Limb (tissue), 2 donors: ENCODE measurements around the gene MAP2.
"Not testable (repeated sequence)": the region's sequence is repeated elsewhere in the genome, so short reads cannot be mapped to it uniquely, and the experiment has no call there.

Experiments
- DNase-seq, 2 donors: peaks; one replicate each; pipeline ENCODE4 v3.0.0-alpha.2; 2016; ENCODE audit errors: extremely low spot score in 2 of 2

Gene MAP2

GRCh38 chr2:209591021-209591420 is 167.2 kb downstream of the MAP2 start:
- no peak for DNase-seq

DNA sequence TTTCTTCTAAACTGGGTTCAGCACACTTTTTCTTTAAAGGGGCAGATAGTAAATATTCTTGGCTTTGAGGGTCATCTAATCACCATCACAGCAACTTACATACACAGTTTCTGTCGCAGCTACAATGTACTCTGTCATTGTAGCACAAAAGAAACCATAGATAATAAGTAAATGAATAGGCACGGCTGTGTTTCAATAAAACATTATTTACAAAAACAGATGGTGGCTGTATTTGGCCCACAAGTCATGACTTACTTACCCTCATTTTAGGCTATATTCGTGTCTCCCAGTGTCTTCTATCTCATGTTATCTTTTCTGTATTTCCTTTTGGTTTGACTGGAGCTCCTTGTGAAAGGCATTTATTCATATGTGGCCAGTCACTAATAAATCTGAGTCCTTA is 168.3 kb downstream of the MAP2 start:
- no peak for DNase-seq

- no peak for DNase-seq
These were observed 170.1 kb downstream of the MAP2 start for GRCh38 chr2:209593930-209594329.

DNA sequence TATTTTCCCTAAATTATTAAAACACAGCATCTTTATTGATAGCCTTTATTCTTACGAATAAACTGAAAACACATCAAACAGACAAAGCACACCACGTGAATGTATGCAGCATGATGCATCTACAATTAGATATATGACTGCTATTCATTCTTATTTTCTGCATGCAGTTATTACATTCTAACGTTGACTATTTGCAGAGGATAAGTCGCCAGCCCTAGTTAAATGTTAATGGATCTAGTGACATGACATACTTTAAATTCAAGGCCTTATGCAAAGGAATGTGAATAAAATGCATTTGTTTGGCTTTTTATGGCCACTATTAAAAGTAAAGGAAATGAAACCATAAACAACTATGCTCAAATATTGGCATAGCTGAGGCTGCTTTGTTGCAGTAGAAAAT is 172.4 kb downstream of the MAP2 start:
- DNase-seq: no peak

- not testable (repeated sequence) for DNase-seq
These were observed 174.4 kb downstream of the MAP2 start for GRCh38 chr2:209598227-209598626.

- DNase-seq: no peak
These were observed 176.7 kb downstream of the MAP2 start for GRCh38 chr2:209600341-209601171.

GRCh38 chr2:209601497-209601896 is 177.7 kb downstream of the MAP2 start:
- no peak for DNase-seq

DNA sequence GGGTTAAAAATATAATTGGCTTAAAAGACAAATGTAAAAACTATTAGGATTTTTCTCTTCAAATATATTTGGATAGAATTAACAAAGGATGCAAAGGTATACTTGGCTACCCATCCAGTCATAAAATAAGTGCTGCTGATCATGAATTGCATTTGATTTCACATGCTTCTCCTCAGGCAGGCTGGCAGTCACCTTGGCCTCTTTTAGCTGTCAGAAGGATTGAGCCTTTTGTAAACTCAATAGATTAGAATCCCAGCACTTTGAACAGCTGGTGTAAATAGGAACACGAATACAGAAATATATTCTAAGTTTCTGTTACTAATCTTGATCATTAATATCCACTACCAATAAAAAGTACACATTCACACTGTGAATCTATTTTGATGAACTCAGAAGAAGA is 178.4 kb downstream of the MAP2 start:
- DNase-seq: no peak

DNA sequence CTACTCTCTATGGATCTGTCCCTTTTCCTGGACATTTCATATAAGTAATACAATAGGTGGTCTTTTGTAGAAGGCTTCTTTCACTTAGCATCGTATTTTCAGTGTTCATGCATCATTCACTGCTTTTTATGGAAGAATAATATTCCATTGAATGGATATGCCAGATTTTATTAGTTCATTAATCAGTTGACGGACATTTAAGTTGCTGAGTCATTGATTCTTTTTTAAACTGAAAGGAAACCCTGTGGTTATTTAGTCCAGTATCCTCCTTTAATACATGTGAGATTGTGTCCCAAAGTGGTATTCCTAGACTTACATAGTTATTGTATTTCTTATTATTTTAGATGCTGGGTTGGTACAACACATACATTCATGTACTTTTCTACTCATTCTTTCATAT is 185.7 kb downstream of the MAP2 start:
- DNase-seq: no peak

DNA sequence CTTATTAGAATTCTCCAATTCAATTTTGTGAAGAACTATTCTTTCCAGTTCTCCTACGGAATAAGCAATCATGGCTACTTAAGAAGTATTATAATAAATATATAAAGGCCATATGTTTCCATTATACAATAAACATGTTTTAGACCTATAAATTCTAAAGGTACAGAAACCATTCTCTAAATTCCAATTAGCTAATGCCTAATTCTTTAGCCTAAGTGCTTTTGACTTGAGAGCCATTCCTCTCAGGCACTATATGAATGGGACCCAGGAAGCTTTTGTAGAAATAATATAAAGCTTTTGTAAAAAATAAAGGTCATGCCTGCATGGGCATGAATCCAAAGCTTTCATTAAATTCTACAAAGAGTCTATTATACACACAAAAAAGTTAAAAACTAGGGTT is 186.8 kb downstream of the MAP2 start:
- no peak for DNase-seq

DNA sequence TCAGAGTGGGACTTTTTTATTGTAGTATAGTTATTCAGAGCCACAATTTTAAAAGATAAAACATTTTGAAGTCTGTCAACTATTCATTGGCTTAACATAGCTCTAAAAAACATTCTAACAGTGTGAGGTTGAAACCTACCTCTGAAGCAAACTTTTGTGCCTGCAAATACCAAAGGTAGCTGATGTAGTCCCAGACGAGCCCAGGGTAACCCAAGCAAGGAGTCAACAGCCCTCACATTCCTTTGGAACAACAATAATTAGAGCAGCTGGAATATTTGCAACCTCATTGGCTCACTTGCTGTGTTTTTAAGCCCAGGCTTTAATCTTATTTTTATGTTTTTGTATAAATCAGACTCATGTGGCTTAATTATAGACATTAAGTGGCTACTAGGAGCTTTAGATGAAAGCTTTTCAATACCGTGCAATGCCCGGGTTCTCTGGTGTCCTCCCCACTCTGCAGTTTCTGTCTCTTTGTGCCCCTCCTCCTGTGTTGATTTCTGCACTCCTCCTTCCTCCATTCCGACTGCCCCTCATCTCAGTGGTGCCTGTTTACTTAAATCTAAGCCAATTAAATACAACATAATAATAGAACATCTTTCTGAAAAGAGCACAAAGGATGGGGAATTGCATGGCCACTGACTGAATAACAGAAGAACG is 189.9 kb downstream of the MAP2 start:
- no peak for DNase-seq

DNA sequence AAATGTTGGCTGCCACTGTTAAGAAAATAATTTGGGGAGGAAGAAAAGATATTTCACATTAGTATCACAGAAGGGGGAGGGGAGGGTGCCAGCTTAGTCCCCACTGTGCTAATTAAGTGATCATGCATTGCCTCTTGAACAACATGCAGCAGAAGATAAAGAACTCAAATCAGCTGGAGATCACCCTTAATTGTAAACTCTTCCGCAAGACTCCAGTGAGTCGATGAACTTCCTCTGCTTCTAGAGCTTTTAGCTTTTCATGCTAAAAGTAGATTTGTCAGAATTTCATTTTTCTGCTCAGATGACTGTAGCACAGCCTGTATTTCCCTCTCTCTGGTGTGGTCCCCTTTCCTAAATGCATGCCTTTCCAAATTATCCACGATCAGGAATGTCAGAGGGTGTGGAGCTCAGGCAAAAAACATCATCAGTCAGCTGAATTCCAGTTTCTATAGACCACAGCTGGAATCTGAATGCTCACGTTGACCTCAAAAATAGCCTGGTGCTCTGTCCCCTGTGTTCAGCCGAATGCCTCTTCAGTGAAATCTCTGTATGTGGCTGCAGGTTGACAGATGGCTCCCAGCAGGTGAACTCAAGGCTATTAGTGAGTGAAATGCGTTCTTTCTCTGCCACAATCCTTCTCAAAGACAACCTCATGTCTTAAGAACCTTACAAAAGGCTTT is 191.0 kb downstream of the MAP2 start:
- no peak for DNase-seq

DNA sequence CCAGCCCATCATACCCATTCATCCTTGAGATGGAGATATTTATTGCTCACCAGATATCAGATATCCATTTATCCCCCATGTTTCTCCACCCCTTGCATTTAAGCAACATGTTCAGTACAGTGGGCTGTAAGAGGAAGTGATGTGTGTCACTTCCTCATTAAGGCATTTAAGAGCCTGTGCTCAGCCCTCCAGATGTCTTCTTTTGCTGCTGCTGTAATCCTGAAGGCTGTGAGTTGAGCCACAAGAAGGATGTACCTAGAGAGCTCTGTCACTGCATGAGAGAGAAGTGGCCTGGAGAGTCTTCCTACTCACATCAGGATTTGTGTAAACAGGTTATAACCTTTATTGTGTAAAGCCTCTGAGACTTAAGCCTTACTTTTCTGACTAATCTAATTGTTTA is 195.9 kb downstream of the MAP2 start:
- DNase-seq: no peak

DNA sequence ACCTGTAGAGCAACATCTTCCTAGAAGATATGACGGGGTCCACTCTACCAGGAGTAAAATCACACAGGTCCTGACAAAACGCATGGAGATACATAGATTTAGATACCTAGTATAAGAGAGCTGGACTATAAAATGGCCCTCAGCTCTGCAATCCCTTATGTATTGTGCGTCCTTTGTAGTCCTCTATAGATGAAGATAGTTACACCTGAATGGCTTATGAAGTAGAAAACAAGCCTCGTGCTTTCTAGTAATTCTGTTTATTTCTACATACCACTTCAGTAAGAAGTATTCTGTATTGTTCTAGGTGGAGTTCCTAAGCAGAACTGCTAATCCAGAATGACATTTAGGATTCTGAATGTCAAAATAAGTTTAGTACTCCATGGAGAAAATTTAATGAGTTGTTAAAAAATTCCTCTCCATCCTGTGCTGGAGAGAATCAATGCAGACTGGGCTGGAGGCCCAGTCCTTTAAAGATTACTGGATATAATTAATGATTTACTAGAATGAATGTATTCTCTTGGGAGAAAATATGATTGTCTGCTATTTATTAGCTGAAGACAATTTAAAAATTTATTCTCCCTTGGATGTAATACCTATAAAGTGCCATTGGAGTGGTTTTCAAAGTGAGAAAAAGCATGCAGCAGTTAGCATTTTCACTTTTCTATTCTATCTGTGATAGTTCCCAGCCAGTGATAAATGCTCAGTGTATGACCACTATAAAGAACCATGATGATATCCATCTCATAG is 200.5 kb downstream of the MAP2 start:
- DNase-seq: no peak

DNA sequence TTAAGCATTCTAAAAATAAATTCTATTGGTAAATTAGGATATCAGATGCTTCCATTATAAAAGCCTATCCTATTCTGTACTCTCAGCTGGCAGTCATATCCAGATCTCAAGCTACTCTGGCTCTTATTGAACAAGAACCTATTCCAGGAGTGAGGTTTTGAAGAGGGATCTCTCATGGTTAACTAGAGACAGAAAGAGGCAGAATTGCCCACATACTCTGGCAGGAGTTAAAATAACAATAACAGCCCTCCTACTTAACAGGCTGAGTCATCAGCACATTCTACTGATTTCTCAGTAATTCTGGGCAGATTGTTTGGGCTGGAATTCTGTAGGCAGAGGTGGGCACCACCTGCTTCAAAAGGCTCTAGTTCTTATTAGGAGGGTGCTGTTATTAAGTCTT is 205.8 kb downstream of the MAP2 start:
- no peak for DNase-seq

DNA sequence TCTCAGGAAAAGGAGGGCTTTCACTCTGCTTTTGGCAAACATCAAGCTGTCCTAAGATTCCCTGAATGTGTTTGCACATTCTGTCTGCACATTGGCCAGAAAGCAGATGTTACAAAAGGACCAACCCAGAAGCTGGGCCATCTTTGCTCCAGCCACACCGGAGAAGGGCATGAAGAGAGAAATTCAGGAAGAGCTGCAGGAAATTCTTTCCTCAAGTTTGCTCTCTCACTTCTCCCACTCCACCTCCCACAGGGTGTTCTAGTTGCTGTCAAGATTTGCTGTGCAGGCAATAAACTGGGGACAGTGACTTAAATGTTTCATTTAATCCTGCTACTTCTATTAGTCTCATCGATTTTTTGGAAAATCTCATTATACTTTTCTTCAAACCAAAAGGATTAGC is 210.1 kb downstream of the MAP2 start:
- no peak for DNase-seq

GRCh38 chr2:209636076-209636475 is 212.2 kb downstream of the MAP2 start:
- DNase-seq: no peak

DNA sequence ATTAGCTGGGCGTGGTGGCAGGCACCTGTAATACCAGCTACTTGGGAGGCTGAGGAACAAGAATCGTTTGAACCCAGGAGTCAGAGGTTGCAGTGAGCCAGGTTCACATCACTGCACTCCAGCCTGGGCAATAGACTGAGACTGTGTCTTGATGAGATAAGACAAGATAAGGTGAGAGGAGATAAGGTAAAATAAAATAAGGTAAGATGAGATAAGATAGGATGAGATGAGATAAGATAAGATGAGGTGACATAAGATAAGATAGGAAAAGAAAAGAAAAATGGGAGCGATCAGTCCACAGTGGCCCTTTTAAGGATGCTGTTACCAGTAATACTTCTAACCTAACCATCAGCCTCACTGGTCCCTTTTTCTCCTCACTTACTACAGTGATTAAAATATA is 213.4 kb downstream of the MAP2 start:
- no peak for DNase-seq

DNA sequence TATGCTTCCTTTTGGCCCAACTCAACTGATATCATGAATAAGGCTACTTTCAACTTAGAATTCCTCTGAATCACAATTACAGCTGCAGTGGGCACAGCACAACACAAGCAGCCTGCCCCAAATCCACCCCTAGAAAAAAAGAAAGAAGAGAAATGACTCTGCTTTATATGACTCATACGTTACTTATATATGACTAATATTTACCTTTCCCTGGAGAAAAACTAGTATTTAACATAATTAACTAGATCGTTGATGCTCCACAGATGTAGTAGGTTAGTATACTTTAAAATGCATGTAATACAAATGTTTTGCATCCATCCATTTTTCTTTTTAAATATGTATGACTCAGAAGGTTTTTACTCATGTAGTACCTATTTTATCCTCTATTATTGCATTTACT is 214.5 kb downstream of the MAP2 start:
- DNase-seq: no peak

DNA sequence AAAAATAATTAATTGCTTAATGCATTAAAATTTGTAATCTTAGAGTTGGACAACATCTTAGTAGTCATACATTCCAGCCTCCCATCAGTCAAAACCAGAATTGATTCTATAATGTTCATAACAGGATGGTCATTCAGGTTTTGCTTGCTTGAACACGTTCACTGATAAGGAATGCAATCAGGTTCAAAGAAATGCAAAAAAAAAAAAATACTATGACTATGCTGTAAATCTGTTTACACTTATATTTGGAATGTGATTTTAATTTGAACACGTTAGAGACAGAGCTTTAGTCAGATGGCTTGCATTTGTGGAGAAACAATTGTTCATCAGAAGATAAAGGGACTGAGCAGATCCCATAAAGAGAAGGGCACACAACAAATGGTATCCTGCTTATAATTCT is 216.5 kb downstream of the MAP2 start:
- DNase-seq: no peak

- DNase-seq: no peak
These were observed 218.4 kb downstream of the MAP2 start for GRCh38 chr2:209642146-209642820.
